Osteoblast (primary cell): ENCODE measurements around the gene TARBP2. TPM values are rescaled to one million over a fixed set of nuclear protein-coding genes. Genes with fewer than 3 reads are reported as not detected.

ENCODE experiments used
- DNase-seq: peaks from one replicate; pipeline ENCODE4 v3.0.0; 2011; ENCODE audit warnings: low spot score, mixed read lengths; ENCODE audit not compliant: insufficient read length; ENCODE audit errors: missing footprints
- H2AFZ ChIP-seq: 2 replicates; pipeline ENCODE4 v1.6.0; 2011; ENCODE audit warnings: mild to moderate bottlenecking, low read length
- H3K27ac ChIP-seq: 2 replicates; pipeline ENCODE4 v1.5.1; 2011; ENCODE audit warnings: mild to moderate bottlenecking, low read depth, low read length, moderate library complexity
- H3K27me3 ChIP-seq: 2 replicates; pipeline ENCODE4 v1.6.0; 2012; ENCODE audit warnings: mild to moderate bottlenecking, control low read depth, inconsistent platforms, low read length, moderate library complexity; ENCODE audit not compliant: insufficient read depth
- H3K36me3 ChIP-seq: 2 replicates; pipeline ENCODE4 v1.5.1; 2011; ENCODE audit warnings: mild to moderate bottlenecking, low read length, control low read depth, moderate library complexity; ENCODE audit not compliant: insufficient read depth
- H3K4me1 ChIP-seq: 2 replicates; pipeline ENCODE4 v1.5.1; 2011; ENCODE audit warnings: mild to moderate bottlenecking, low read length, control low read depth, moderate library complexity; ENCODE audit not compliant: insufficient read depth
- H3K4me2 ChIP-seq: 2 replicates; pipeline ENCODE4 v1.6.0; 2011; ENCODE audit warnings: mild to moderate bottlenecking, low read length; ENCODE audit not compliant: insufficient read depth
- H3K4me3 ChIP-seq: fragments of 200-600 bp; sonication (generic); 3 replicates; pipeline ENCODE4 v1.5.1; 2012; ENCODE audit warnings: mild to moderate bottlenecking, low read length, inconsistent platforms; ENCODE audit not compliant: insufficient read depth
- H3K79me2 ChIP-seq: 2 replicates; pipeline ENCODE4 v1.6.0; 2012; ENCODE audit warnings: mild to moderate bottlenecking, low read length, control low read depth, inconsistent platforms; ENCODE audit not compliant: insufficient read depth
- H3K9me3 ChIP-seq: 2 replicates; pipeline ENCODE4 v1.5.1; 2011; ENCODE audit warnings: low read depth, low read length, control low read depth
- H4K20me1 ChIP-seq: 2 replicates; pipeline ENCODE4 v1.6.0; 2012; ENCODE audit warnings: mild to moderate bottlenecking, low read length, control low read depth; ENCODE audit not compliant: insufficient read depth
- CTCF ChIP-seq: IDR thresholded peaks from 2 replicates; pipeline ENCODE4 v1.5.1; 2011; ENCODE audit warnings: mild to moderate bottlenecking, low read depth, low read length, moderate library complexity; ENCODE audit errors: extremely low read depth
- total RNA-seq: library from RNA; depleted of rRNA; stranded (reverse); fragments of >200 nt; gene quantifications from 2 replicates; pipeline ENCODE4 v1.2.3, GENCODE V29; 2012

Gene TARBP2
- total RNA-seq, 1 donor = 35.5 TPM

- peaks cover 14% of the 10 kb centered on the region for H3K4me1 ChIP-seq
- no peak overlapping the region for H3K4me3 ChIP-seq
- no peaks in the 10 kb centered on the region for H3K9me3 ChIP-seq
- no peak for TF ChIP-seq CTCF
- H3K27ac ChIP-seq = no peak overlapping the region
- no peaks in the 10 kb centered on the region for H3K27me3 ChIP-seq
- no peak overlapping the region for H2AFZ ChIP-seq
- peaks cover 56% of the 10 kb centered on the region for H4K20me1 ChIP-seq
- peaks cover 96% of the 10 kb centered on the region for H3K36me3 ChIP-seq
- H3K4me2 ChIP-seq = no peak overlapping the region
- H3K79me2 ChIP-seq = peaks cover 89% of the 10 kb centered on the region
- no peak for DNase-seq
These were observed 33.2 kb upstream of the TARBP2 start for GRCh38 chr12:53467880-53468279.

GRCh38 chr12:53468282-53468681 is 32.8 kb upstream of the TARBP2 start:
- TF ChIP-seq CTCF = no peak
- DNase-seq = no peak

GRCh38 chr12:53472056-53472582 is 29.0 kb upstream of the TARBP2 start:
- H3K27ac ChIP-seq = no peak overlapping the region
- H3K79me2 ChIP-seq = peaks cover 88% of the 10 kb centered on the region
- H3K9me3 ChIP-seq = no peaks in the 10 kb centered on the region
- no peaks in the 10 kb centered on the region for H3K27me3 ChIP-seq
- no peak for TF ChIP-seq CTCF
- peaks cover 95% of the 10 kb centered on the region for H3K36me3 ChIP-seq
- peaks cover 47% of the 10 kb centered on the region for H3K4me1 ChIP-seq
- H3K4me2 ChIP-seq = no peak overlapping the region
- H4K20me1 ChIP-seq = peaks cover 68% of the 10 kb centered on the region
- no peak overlapping the region for H3K4me3 ChIP-seq
- DNase-seq = no peak
- H2AFZ ChIP-seq = no peak overlapping the region

More at GRCh38 chr12:53468282-53468681, 32.8 kb upstream of the TARBP2 start:
- H3K36me3 ChIP-seq = peaks cover 94% of the 10 kb centered on the region
- H3K9me3 ChIP-seq = no peaks in the 10 kb centered on the region
- H3K4me2 ChIP-seq = no peak overlapping the region
- H4K20me1 ChIP-seq = peaks cover 56% of the 10 kb centered on the region
- H2AFZ ChIP-seq = no peak overlapping the region
- no peak overlapping the region for H3K27ac ChIP-seq
- H3K79me2 ChIP-seq = peaks cover 87% of the 10 kb centered on the region
- peaks cover 16% of the 10 kb centered on the region for H3K4me1 ChIP-seq
- H3K4me3 ChIP-seq = no peak overlapping the region
- no peaks in the 10 kb centered on the region for H3K27me3 ChIP-seq

GRCh38 chr12:53474077-53474476 is 27.0 kb upstream of the TARBP2 start:
- peaks cover 93% of the 10 kb centered on the region for H3K36me3 ChIP-seq

More at GRCh38 chr12:53474077-53474476, 27.0 kb upstream of the TARBP2 start:
- no peak for TF ChIP-seq CTCF
- H3K27me3 ChIP-seq = no peaks in the 10 kb centered on the region
- no peak overlapping the region for H3K4me2 ChIP-seq
- peak overlapping the region; percentile 65 for H3K27ac ChIP-seq
- no peaks in the 10 kb centered on the region for H3K9me3 ChIP-seq
- H3K4me3 ChIP-seq = no peak overlapping the region
- H4K20me1 ChIP-seq = peaks cover 79% of the 10 kb centered on the region
- H3K79me2 ChIP-seq = peaks cover 87% of the 10 kb centered on the region
- H2AFZ ChIP-seq = no peak overlapping the region
- no peak for DNase-seq
- H3K4me1 ChIP-seq = peaks cover 64% of the 10 kb centered on the region
